NCI-H146 treated with DMSO at 0.1 percent for 48 hours (cell line): ENCODE data around the gene SRGAP1.
"Not testable (repeated sequence)": the region's sequence is repeated elsewhere in the genome, so short reads cannot be mapped to it uniquely, and the experiment has no call there.

Experiments used
- DNase-seq: peaks from one replicate; lab custom pipeline; 2025; ENCODE audit not compliant: unreplicated experiment; lab: John Stamatoyannopoulos, UW

Gene SRGAP1

DNA sequence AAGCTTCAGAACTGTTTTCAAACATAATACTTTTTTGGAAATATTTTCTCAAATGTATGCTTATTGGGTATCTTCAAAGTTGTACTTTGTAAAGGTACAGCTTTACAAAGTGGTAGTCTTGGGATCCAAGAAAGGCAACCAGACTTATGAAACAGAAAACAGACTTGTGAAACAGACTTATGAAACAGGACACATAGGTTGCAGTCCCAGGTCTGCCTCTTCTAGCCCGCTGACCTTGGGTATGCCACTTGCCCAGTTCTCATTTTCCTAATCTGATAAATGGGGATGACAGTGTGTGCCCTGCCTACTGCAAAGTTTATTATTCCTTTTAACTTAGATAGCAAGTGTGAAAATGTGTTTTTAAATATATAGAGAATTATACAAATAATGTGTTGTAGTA is 263.3 kb downstream of the SRGAP1 start:
- no peak for DNase-seq

DNA sequence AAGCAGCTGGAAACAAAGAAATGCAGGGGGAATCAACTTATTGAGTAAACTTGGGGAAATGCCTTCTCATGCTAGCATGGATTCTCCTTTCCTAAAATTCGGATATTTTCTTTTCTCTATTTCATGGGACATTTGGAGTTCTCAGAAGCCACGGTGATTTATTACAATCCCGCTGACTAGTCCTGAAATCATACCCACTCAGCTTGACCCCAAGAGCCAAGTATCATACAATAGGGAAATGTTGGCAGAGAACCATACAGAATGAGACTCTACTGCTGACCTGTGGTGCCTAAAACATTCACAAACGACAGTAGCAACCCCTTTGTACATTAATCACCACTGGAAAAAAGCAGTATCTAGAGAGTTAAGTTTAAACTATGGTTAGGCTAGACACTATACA is 265.2 kb downstream of the SRGAP1 start:
- no peak for DNase-seq

DNA sequence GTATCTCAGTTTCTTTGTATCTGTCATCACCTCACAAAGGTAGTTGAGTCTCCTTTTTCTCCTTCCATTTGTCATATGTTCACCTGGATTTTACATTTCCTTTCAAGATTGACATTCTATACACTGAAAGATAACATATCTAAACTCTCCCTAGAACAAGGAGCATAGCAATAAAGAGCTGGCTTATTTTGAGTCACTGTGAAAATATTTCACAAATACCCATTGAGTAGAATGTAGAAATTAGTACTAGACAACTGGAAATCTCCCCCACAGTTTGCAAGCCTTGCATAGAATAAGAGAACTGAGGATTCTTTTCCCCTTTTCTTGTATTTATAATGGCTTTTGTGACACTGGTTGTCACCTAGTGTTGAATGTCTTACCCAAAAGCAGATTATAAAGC is 266.4 kb downstream of the SRGAP1 start:
- no peak for DNase-seq

GRCh38 chr12:64116969-64117368 is 272.5 kb downstream of the SRGAP1 start:
- no peak for DNase-seq

- peak; percentile 91 for DNase-seq
Measured at GRCh38 chr12:64120568-64120967, 276.1 kb downstream of the SRGAP1 start.

DNA sequence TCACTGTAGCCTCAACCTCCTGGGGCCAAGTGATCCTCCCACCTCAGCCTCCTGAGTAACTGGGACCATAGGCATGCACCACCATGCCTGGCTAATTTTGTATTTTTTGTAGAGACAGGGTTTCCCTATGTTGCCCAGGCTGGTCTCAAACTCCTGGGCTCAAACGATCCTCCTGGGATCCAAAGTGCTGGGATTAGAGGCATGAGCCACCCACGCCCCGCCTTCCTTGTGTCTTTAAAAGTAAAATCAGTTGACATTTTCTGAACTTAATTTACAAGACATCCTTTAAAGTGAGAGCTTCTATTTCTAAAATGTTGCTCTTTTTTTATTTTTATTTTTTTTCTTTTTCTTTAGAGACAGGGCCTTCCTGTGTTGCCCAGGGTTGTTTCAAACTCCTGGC is 276.6 kb downstream of the SRGAP1 start:
- DNase-seq = not testable (repeated sequence)

GRCh38 chr12:64122154-64122553 is 277.7 kb downstream of the SRGAP1 start:
- DNase-seq = peak; percentile 60

DNA sequence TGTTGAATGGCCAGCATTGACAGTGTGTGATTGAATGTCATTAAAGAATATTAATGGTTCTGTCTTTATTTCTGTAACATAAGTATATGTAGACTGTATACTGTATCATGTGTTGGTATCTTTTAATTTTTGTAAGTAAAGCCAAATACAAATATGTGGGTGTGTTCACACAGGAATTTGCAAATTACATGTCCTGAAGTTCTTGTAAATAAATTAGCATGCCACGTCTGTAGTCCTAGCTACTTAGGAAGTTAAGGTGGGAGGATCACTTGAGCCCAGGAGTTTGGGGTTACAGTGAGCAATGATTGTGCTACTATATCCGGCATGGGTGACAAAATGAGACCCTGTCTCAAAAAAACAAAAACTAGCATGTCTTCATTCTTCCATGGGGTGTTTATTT is 278.5 kb downstream of the SRGAP1 start:
- no peak for DNase-seq

DNA sequence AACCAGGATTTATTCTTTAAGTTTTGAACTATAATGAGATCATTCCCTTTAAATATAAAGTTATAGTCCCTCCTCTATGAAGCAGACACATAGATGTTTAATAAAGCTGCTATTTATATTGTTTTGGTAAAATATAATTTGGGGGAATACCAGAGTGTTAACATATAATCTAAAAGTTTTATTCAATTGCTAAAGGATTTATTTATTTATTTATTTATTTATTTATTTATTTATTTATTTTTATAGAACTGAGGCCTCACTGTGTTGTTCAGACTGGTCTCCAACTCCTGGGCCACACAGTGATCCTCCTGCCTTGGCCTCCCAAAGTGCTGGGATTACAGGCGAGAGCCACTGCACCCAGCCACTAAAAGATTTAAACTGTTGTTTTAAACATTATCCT is 278.9 kb downstream of the SRGAP1 start:
- no peak for DNase-seq

GRCh38 chr12:64124511-64125197 is 280.2 kb downstream of the SRGAP1 start:
- DNase-seq = peak; percentile 41

GRCh38 chr12:64125913-64126312 is 281.4 kb downstream of the SRGAP1 start:
- DNase-seq = no peak

DNA sequence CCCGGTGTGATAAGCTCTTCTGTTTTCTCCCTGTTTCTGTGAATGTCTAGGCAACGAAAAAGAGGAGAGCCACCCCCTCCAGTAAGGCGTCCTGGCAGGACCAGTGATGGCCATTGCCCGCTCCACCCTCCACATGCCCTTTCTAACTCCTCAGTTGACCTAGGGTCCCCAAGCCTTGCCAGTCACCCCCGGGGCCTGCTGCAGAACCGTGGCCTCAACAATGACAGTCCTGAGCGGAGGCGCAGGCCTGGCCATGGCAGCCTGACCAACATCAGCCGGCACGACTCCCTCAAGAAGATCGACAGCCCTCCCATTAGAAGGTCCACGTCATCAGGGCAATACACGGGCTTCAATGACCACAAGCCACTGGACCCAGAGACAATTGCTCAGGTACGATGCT is 283.3 kb downstream of the SRGAP1 start:
- no peak for DNase-seq

- DNase-seq = no peak
Measured at GRCh38 chr12:64128366-64128765, 283.9 kb downstream of the SRGAP1 start.

DNA sequence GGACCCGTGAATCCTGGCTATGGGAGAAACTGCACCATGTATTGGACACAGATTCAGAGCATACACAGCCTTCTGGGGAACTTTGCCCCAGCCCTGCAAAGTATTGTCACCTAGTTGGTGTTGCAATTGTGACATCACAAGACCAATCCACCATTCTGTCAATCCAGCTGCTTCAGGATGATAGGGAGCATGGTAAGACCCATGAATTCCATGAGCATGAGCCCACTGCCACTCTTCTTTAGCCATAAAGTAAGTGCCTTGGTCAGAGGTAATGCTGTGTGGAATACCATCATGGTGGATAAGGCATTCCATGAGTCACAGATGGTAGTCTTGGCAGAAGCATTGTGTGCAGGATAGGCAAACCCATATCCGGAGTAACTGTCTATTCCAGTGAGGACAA is 286.0 kb downstream of the SRGAP1 start:
- not testable (repeated sequence) for DNase-seq

DNA sequence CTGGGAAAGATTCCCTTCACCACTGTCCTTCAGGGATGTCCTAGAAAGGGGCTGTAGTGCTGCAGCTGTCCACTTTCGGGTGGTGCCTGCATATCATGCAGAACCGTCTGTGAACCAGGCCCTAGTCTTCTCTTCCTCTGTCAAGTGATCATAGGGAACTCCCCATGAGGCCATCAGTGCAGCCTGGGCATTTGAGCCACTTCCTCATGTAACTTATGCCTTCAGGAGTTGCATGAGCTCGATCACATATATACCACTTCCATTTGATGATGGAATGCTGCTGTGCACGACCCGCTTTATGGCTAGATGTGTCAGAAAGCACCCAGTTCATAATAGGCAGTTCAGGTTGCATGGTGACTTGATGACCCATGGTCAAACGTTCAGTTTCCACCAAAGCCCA is 287.0 kb downstream of the SRGAP1 start:
- not testable (repeated sequence) for DNase-seq

DNA sequence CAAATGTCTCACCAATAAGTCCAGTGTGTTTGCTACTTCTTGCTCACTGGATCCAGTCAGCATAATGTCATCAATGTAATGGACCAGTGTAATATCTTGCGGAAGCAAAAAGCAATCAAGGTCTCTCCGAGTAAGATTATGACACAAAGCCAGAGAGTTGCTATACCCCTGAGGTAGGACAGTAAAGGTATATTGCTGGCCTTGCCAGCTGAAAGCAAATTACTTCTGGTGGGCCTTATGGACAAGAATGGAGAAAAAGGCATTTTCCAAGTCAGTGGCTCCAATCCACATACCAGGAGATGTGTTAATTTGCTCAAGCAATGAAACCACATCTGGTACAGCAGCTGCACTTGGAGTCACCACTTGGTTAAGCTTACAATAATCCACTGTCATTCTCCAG is 288.2 kb downstream of the SRGAP1 start:
- DNase-seq = not testable (repeated sequence)

- DNase-seq = no peak
Measured at GRCh38 chr12:64137117-64137516, 292.6 kb downstream of the SRGAP1 start.

GRCh38 chr12:64139021-64139420 is 294.5 kb downstream of the SRGAP1 start:
- no peak for DNase-seq

GRCh38 chr12:64142382-64142781 is 297.9 kb downstream of the SRGAP1 start:
- DNase-seq = no peak

DNA sequence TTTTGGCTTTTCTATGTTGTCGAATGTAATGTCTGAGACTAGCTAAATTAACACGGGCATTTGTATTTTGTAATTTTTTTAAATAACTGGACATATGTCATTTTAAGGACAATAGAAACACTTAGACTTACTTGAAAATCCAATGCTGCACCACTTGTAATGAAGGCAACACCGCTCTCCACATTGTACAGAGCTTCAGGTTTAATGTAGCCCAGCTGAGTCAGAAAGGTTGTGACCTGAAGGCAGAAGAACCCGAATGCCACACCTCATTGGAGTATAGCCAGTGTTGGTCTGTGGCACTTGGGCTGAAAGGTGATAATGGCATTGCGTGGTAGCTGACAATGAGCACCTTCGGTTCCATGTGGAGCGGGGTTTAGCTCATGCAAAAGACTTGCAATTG is 298.3 kb downstream of the SRGAP1 start:
- DNase-seq = no peak

DNA sequence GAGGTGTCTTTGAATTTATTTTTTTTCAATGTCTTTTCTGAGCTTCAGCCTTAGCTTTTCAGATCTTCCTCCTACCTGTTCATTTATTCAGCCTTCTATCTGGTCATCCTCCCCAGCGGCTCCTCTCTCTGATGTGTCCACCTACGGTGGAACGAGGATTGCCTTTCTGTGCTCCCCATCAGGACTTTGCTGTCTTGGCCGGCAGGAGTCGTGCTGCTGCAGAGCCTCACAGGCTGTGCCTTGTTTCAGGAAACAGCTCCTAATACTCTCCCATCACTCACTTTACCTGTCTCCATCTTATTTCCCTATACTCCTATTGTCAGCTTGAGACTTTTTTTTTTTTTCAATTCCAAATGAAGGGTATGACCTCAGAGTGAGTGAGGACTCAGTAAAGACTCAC is 300.7 kb downstream of the SRGAP1 start:
- DNase-seq = no peak

GRCh38 chr12:64147011-64147631 is 302.6 kb downstream of the SRGAP1 start:
- no peak for DNase-seq

GRCh38 chr12:64147875-64148274 is 303.4 kb downstream of the SRGAP1 start:
- DNase-seq = no peak
